NCI-H2081 treated with DMSO at 0.1 percent for 48 hours (cell line): ENCODE data around the gene TRMT10A.
"Not testable (repeated sequence)": the region's sequence is repeated elsewhere in the genome, so short reads cannot be mapped to it uniquely, and the experiment has no call there.

Experiments
- DNase-seq: peaks from one replicate; lab custom pipeline; 2025; lab: John Stamatoyannopoulos, UW

Gene TRMT10A

GRCh38 chr4:99552872-99553271, 11.0 kb downstream of the TRMT10A start:
- DNase-seq, result no peak

- DNase-seq, result no peak
Observed at GRCh38 chr4:99540277-99540939, 23.4 kb downstream of the TRMT10A start.

- DNase-seq, result no peak
Observed at GRCh38 chr4:99537674-99538073, 26.2 kb downstream of the TRMT10A start.

GRCh38 chr4:99536848-99537247, 27.0 kb downstream of the TRMT10A start:
- no peak for DNase-seq

GRCh38 chr4:99536271-99536670, 27.6 kb downstream of the TRMT10A start:
- DNase-seq, result no peak

- not testable (repeated sequence) for DNase-seq
Observed at GRCh38 chr4:99534699-99535098, 29.1 kb downstream of the TRMT10A start.

- DNase-seq, result no peak
Observed at GRCh38 chr4:99529956-99530355, 33.9 kb downstream of the TRMT10A start.

- DNase-seq, result no peak
Observed at GRCh38 chr4:99529228-99529627, 34.6 kb downstream of the TRMT10A start.

- no peak for DNase-seq
Observed at GRCh38 chr4:99518601-99519295, 45.1 kb downstream of the TRMT10A start.

- DNase-seq, result no peak
Observed at GRCh38 chr4:99510721-99511120, 53.1 kb downstream of the TRMT10A start, which contains the start of gene C4orf17. C4orf17 (plus strand) TSS chr4:99511021; CDS start chr4:99513082, 2,061 bp downstream.

- DNase-seq, result no peak
Observed at GRCh38 chr4:99507762-99508161, 56.1 kb downstream of the TRMT10A start.

GRCh38 chr4:99507349-99507748, 56.5 kb downstream of the TRMT10A start:
- no peak for DNase-seq

GRCh38 chr4:99506781-99507180, 57.1 kb downstream of the TRMT10A start:
- no peak for DNase-seq

- DNase-seq, result no peak
Observed at GRCh38 chr4:99504804-99505502, 58.9 kb downstream of the TRMT10A start.
